Measurements from ENCODE around the gene ZNRF2.

Gene ZNRF2

GRCh38 chr7:30323006-30323355 is 38.6 kb downstream of the ZNRF2 start:
- DNase-seq = no peak

GRCh38 chr7:30327813-30328212 is 43.4 kb downstream of the ZNRF2 start:
- DNase-seq = no peak

- no peak for DNase-seq
Observed at GRCh38 chr7:30328381-30328780, 44.0 kb downstream of the ZNRF2 start.

- DNase-seq = no peak
Observed at GRCh38 chr7:30329716-30330115, 45.3 kb downstream of the ZNRF2 start.

GRCh38 chr7:30330134-30331111 is 46.0 kb downstream of the ZNRF2 start:
- no peak for DNase-seq

GRCh38 chr7:30331338-30331737 is 46.9 kb downstream of the ZNRF2 start:
- no peak for DNase-seq

- no peak for DNase-seq
Observed at GRCh38 chr7:30332549-30332948, 48.2 kb downstream of the ZNRF2 start.

- no peak for DNase-seq
Observed at GRCh38 chr7:30335763-30336487, 51.5 kb downstream of the ZNRF2 start.

GRCh38 chr7:30344513-30344912 is 60.1 kb downstream of the ZNRF2 start:
- DNase-seq = no peak

- DNase-seq = no peak
Observed at GRCh38 chr7:30347226-30348082, 63.1 kb downstream of the ZNRF2 start.

GRCh38 chr7:30348083-30348560 is 63.7 kb downstream of the ZNRF2 start:
- peak; percentile 67 for DNase-seq

- no peak for DNase-seq
Observed at GRCh38 chr7:30349170-30349569, 64.8 kb downstream of the ZNRF2 start.

- no peak for DNase-seq
Observed at GRCh38 chr7:30349816-30350215, 65.4 kb downstream of the ZNRF2 start.

- peak; percentile 22 for DNase-seq
Observed at GRCh38 chr7:30351286-30351685, 66.9 kb downstream of the ZNRF2 start.

- no peak for DNase-seq
Observed at GRCh38 chr7:30351724-30352123, 67.3 kb downstream of the ZNRF2 start.

GRCh38 chr7:30352169-30352568 is 67.8 kb downstream of the ZNRF2 start:
- DNase-seq = no peak

GRCh38 chr7:30353532-30353931 is 69.1 kb downstream of the ZNRF2 start:
- DNase-seq = no peak

- no peak for DNase-seq
Observed at GRCh38 chr7:30353932-30354607, 69.7 kb downstream of the ZNRF2 start.

- DNase-seq = no peak
Observed at GRCh38 chr7:30354791-30355190, 70.4 kb downstream of the ZNRF2 start.

- DNase-seq = no peak
Observed at GRCh38 chr7:30359957-30360356, 75.6 kb downstream of the ZNRF2 start.

- no peak for DNase-seq
Observed at GRCh38 chr7:30363778-30364563, 79.6 kb downstream of the ZNRF2 start.

- DNase-seq = no peak
Observed at GRCh38 chr7:30364773-30365172, 80.4 kb downstream of the ZNRF2 start.

Measured in KG1 (cell line).